IPS-15b (cell line): ENCODE data around the gene LHX1.

Experiments used
- H3K27me3 ChIP-seq: one replicate; pipeline ENCODE4 v1.6.1; 2013; ENCODE audit warnings: low read length; ENCODE audit not compliant: control insufficient read depth, insufficient read depth
- H3K36me3 ChIP-seq: one replicate; pipeline ENCODE4 v1.6.1; 2013; ENCODE audit warnings: low read length; ENCODE audit not compliant: control insufficient read depth, insufficient read depth
- H3K4me1 ChIP-seq: one replicate; pipeline ENCODE4 v1.6.1; 2013; ENCODE audit warnings: mild to moderate bottlenecking, low read length; ENCODE audit not compliant: control insufficient read depth, insufficient read depth
- H3K4me3 ChIP-seq: one replicate; pipeline ENCODE4 v1.5.1; 2013; ENCODE audit warnings: low read depth, low read length
- H3K9ac ChIP-seq: one replicate; pipeline ENCODE4 v1.6.1; 2013; ENCODE audit warnings: low read depth, mild to moderate bottlenecking, low read length
- H3K9me3 ChIP-seq: one replicate; pipeline ENCODE4 v1.6.1; 2013; ENCODE audit warnings: mild to moderate bottlenecking, low read length; ENCODE audit not compliant: control insufficient read depth, insufficient read depth

The LHX1 gene

DNA sequence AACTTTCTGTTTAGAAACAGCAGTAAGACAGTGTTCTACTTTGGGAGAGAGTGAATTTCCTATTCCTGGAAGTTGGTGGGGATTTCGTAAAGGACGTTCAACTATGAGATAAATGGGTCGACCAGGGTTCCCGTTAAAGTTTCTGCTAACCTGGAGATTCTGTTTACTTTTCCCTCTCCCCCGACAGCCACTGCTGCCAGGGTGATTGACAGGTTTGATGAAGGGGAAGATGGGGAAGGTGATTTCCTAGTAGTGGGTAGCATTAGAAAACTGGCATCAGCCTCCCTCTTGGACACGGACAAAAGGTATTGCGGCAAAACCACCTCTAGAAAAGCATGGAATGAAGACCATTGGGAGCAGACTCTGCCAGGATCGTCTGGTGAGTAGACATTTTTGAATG lies 12.8 kb downstream of the LHX1 start:
- Histone ChIP-seq H3K9ac (no peak overlapping the region), H3K36me3 (peaks cover 8% of the 10 kb centered on the region), H3K9me3 (no peaks in the 10 kb centered on the region), H3K27me3 (peaks cover 41% of the 10 kb centered on the region), H3K4me3 (peak overlapping the region; percentile 89), H3K4me1 (peaks cover 14% of the 10 kb centered on the region)

- peaks cover 11% of the 10 kb centered on the region for H3K36me3 ChIP-seq
- no peaks in the 10 kb centered on the region for H3K9me3 ChIP-seq
- H3K27me3 ChIP-seq = peaks cover 29% of the 10 kb centered on the region
- H3K9ac ChIP-seq = no peak overlapping the region
- H3K4me3 ChIP-seq = no peak overlapping the region
- H3K4me1 ChIP-seq = peaks cover 10% of the 10 kb centered on the region
These were observed 14.0 kb downstream of the LHX1 start for GRCh38 chr17:36951084-36951789.

DNA sequence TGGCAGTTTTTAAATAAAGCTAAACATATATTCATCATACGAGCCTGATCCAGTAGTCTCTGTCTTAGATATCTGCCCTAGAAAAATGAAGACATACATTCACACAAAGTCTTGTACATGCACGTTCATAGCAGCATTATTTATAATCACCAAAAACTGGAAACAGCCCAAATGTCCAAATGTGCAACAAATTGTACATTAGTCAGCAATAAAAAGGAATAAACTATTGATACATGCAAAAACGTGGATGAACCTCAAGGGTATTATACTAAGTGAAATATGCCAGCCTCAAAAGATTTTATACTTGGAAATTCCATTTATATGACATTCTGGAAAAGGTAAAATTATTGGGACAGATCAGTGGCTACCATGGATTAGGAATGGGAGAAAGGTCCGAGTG lies 34.2 kb downstream of the LHX1 start:
- Histone ChIP-seq H3K4me3 (no peak overlapping the region), H3K36me3 (no peaks in the 10 kb centered on the region), H3K9me3 (no peaks in the 10 kb centered on the region), H3K27me3 (no peaks in the 10 kb centered on the region), H3K9ac (no peak overlapping the region), H3K4me1 (peaks cover 5% of the 10 kb centered on the region)

- peaks cover 5% of the 10 kb centered on the region for H3K4me1 ChIP-seq
- H3K4me3 ChIP-seq = no peak overlapping the region
- no peak overlapping the region for H3K9ac ChIP-seq
- no peaks in the 10 kb centered on the region for H3K27me3 ChIP-seq
- no peaks in the 10 kb centered on the region for H3K36me3 ChIP-seq
- no peaks in the 10 kb centered on the region for H3K9me3 ChIP-seq
These were observed 35.0 kb downstream of the LHX1 start for GRCh38 chr17:36972186-36972700.

DNA sequence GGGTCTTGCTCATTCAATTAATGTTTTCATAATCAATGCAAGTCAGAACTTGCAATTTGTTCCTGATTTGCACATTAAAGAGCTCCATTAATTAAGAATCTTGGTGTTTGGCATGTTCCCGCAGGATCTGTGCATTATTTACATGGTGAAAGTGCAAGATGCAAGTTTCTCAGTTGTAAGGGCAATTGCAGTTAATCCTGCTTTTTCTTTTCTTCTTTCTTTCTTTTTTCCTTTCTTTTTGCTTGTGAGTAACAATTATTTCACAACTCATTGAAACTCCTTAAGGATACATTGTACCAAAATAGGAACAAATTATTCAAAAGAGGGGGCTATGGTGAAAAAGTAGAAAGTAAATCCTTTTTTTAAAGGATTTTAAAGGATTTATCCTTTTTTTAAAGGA lies 35.6 kb downstream of the LHX1 start:
- Histone ChIP-seq H3K27me3 (no peaks in the 10 kb centered on the region), H3K9ac (no peak overlapping the region), H3K36me3 (no peaks in the 10 kb centered on the region), H3K4me1 (peaks cover 5% of the 10 kb centered on the region), H3K9me3 (no peaks in the 10 kb centered on the region), H3K4me3 (no peak overlapping the region)

- H3K27me3 ChIP-seq = no peaks in the 10 kb centered on the region
- no peak overlapping the region for H3K4me3 ChIP-seq
- H3K4me1 ChIP-seq = peaks cover 7% of the 10 kb centered on the region
- H3K9ac ChIP-seq = no peak overlapping the region
- no peaks in the 10 kb centered on the region for H3K9me3 ChIP-seq
- H3K36me3 ChIP-seq = no peaks in the 10 kb centered on the region
These were observed 38.7 kb downstream of the LHX1 start for GRCh38 chr17:36975922-36976515.

DNA sequence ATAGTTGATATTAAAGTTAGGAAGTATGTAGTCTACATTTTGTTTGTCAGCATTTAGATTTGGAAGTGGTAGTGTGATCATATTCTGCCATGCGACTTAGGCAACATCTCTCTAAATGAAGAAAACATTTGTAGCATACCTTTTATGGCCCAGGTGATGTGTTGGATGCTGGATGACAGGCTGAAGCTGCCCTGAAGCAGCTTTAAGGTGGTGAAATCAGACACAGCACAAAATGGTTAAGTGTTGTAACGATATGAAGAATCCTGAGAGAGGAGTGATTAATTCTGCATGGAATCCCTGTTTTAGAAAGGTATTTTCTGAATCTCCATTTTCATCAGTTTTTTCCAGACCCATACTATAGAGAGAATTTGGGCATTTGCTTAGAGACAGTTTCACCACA lies 39.8 kb downstream of the LHX1 start:
- Histone ChIP-seq H3K4me1 (peaks cover 7% of the 10 kb centered on the region), H3K9ac (no peak overlapping the region), H3K4me3 (no peak overlapping the region), H3K27me3 (no peaks in the 10 kb centered on the region), H3K9me3 (no peaks in the 10 kb centered on the region), H3K36me3 (no peaks in the 10 kb centered on the region)

GRCh38 chr17:36977568-36977967 lies 40.3 kb downstream of the LHX1 start:
- H3K4me1 ChIP-seq = peaks cover 7% of the 10 kb centered on the region
- H3K9ac ChIP-seq = no peak overlapping the region
- H3K27me3 ChIP-seq = no peaks in the 10 kb centered on the region
- H3K4me3 ChIP-seq = no peak overlapping the region
- no peaks in the 10 kb centered on the region for H3K9me3 ChIP-seq
- H3K36me3 ChIP-seq = no peaks in the 10 kb centered on the region

DNA sequence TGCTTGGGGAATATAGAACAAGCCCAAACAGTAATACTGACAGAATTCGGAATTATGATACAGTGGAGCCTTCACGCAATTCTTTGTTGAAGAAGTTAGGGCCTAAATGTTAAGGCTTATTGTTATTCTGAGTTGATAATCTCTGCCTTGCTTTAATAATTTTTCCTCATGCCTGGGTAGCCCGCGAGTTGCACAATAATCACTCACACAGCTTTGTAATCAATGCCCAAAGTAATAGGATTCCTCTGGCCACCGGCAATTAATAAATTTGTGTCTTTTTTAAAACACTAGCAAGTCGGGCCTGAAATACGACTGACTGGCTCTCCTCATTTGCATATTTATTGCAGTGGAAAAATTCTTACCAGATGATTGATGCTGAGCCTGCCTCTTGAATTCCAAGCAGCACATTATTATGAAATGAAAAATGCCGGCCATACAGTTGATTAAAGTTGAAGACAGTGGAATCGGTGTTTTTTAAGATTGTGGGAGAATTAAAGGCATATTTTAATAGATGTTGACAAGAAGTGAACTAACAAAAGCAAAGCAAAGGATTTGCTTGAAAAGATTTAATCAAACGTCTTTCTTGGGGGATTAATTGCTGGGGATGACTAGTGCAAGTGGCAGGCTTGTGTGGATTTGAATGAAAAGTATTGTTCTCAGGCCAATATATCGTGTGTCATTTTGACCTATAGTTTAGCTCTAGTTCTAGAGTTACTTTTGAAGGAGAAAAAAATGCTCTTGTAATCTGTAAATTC lies 41.7 kb downstream of the LHX1 start:
- H3K9ac ChIP-seq = no peak overlapping the region

GRCh38 chr17:36979565-36979941 lies 42.3 kb downstream of the LHX1 start:
- no peaks in the 10 kb centered on the region for H3K36me3 ChIP-seq
- peaks cover 2% of the 10 kb centered on the region for H3K4me1 ChIP-seq
- H3K9ac ChIP-seq = no peak overlapping the region
- no peak overlapping the region for H3K4me3 ChIP-seq
- no peaks in the 10 kb centered on the region for H3K9me3 ChIP-seq
- no peaks in the 10 kb centered on the region for H3K27me3 ChIP-seq

More for the DNA sequence above, 41.7 kb downstream of the LHX1 start:
- Histone ChIP-seq H3K27me3 (no peaks in the 10 kb centered on the region), H3K9me3 (no peaks in the 10 kb centered on the region), H3K36me3 (no peaks in the 10 kb centered on the region), H3K4me1 (peaks cover 2% of the 10 kb centered on the region), H3K4me3 (no peak overlapping the region)

DNA sequence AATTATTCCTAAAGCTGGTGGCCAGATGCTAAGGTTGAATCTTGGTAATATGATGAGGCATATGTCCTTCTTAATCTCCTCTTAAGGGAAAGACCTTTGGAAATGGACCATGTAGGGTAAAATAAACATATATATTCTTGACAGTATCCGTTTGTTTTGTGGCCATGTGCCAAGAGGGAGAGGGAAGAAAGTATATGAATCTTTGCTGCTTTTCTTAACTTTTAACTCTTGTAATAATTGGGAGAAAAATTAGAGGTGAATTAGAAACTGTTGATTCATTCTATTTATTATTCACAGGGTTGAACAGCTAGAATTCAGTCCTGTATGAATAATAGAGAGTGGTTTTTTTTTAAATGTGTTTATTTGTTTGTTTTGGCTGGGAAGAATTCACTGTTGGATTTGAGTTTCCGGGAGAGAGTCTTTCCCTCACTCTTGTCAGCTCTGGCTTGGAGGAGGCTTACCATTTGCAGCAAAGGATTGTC lies 43.0 kb downstream of the LHX1 start:
- H3K9me3 ChIP-seq = no peaks in the 10 kb centered on the region
- H3K36me3 ChIP-seq = no peaks in the 10 kb centered on the region
- H3K9ac ChIP-seq = no peak overlapping the region
- no peaks in the 10 kb centered on the region for H3K27me3 ChIP-seq
- H3K4me3 ChIP-seq = no peak overlapping the region
- peaks cover 2% of the 10 kb centered on the region for H3K4me1 ChIP-seq
